Measurements from ENCODE around the gene LAMB4. TPM values are rescaled to one million over a fixed set of nuclear protein-coding genes. Genes with fewer than 3 reads are reported as not detected.

LAMB4 gene
- total and polyA plus RNA-seq, 2 of the 8 experiments (the other 6 are each of a cell fraction or from before 2014, with no cell fraction given) = not detected

DNA sequence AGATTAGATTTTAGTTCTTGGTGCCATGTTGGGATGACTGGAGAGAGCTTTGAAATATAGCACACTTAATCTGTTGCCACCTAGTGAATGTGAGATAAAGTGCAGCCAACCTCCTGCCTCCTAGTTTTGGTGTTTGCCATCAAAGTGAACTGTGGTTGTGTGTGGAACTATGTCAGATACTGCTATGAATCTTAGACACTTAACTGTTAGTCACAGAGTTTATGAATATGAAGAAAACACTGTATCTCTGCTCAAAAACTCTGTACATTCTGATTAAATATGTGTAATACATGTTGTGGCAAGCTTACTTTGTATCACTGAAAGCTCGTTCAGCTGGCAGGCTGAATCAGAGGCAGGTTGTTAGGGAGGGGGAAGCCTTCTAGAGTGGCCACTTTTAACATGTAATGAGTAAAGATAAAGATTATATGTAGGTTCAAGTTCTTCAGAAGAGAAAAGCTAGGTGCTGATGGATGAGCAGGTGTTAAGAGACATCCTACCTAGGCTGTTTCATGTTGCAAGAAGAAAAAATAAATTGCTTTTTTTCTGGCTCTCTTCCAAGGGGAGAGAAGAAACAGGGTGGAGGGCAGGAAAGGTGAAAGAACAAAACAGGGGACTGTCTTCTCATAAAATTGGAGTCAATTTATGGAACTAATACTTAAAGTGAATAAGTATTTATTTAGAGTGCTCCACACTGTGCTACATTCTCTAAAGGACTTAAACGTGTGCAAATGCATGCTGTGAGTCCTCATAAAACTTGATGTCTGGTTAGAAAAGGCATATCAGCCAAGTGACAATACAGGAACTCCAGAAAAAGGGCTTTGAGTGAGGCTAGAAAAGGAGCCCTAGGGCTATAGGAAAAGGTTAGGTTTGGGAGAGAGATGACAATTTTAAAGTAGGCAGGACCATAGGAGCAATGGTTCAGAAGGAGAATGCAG lies 113.1 kb downstream of the LAMB4 start:
- Histone ChIP-seq H3K14ac (ENCODE audit: insufficient read length) (no peak overlapping the region), H3K23me2 (ENCODE audit: low read depth, low read length) (no peaks in the 10 kb centered on the region), H2BK120ac (replicated peaks; ENCODE audit: low read depth, low read length) (no peak overlapping the region), H3K4me2 (ENCODE audit: insufficient read depth in 1 of 2, low read depth in 2 of 2, low read length in 2 of 2) (no peak overlapping the region), H3K4me1 (replicated peaks in 1 of 4; ENCODE audit: control insufficient read depth in 3 of 4, insufficient read depth in 4 of 4, low read length in 3 of 4) (no peaks in the 10 kb centered on the region), H3K4ac (replicated peaks; ENCODE audit: insufficient read length, low read depth, low read length) (no peak overlapping the region), H2AFZ (ENCODE audit: low read length) (no peak overlapping the region), H3K56ac (replicated peaks; ENCODE audit: insufficient read length, low read depth, low read length) (no peak overlapping the region), H3K79me1 (ENCODE audit: low read depth, low read length) (no peaks in the 10 kb centered on the region), H3K9me3 (ENCODE audit: insufficient read depth in 2 of 2, low read depth in 1 of 2, low read length in 1 of 2) (no peaks in the 10 kb centered on the region), H3K18ac (ENCODE audit: extremely low read depth, low read length) (no peak overlapping the region), H3K23ac (ENCODE audit: insufficient read length) (no peak overlapping the region), H3K9ac (replicated peaks in 1 of 4; ENCODE audit: extremely low read depth in 1 of 4, low read depth in 3 of 4, low read length in 3 of 4) (no peak overlapping the region), H2BK20ac (ENCODE audit: low read length) (no peak overlapping the region), H3K27ac (ENCODE audit: low read depth, low read length) (no peak overlapping the region), H3K36me3 (ENCODE audit: control insufficient read depth in 2 of 4, insufficient read depth in 4 of 4, low read length in 3 of 4) (no peaks in the 10 kb centered on the region), H3K27me3 (replicated peaks in 1 of 4; ENCODE audit: control insufficient read depth in 3 of 4, extremely low read depth in 1 of 4, insufficient read depth in 3 of 4, low read length in 3 of 4) (no peaks in the 10 kb centered on the region), H2BK12ac (ENCODE audit: low read depth, low read length) (no peak overlapping the region), H2BK15ac (ENCODE audit: low read length) (no peak overlapping the region), H2BK5ac (ENCODE audit: low read depth, low read length) (no peak overlapping the region), H4K20me1 (replicated peaks in 1 of 2; ENCODE audit: control insufficient read depth in 1 of 2, insufficient read depth in 2 of 2, low read length in 2 of 2) (no peaks in the 10 kb centered on the region), H3K4me3 (ENCODE audit: extremely low read depth in 1 of 4, insufficient read depth in 2 of 4, low read depth in 3 of 4, low read length in 4 of 4) (no peak overlapping the region), H3K79me2 (ENCODE audit: control insufficient read depth in 1 of 2, insufficient read depth in 2 of 2, low read length in 2 of 2) (no peaks in the 10 kb centered on the region), H4K5ac (ENCODE audit: insufficient read length, low read depth, low read length) (no peak overlapping the region), H4K8ac (ENCODE audit: extremely low read depth, insufficient read depth, low read length) (no peak overlapping the region), H2AK5ac (ENCODE audit: low read depth, low read length) (no peak overlapping the region), H4K91ac (replicated peaks; ENCODE audit: insufficient read length, low read length) (no peak overlapping the region)
- POLR2A ChIA-PET (ENCODE audit: partially characterized antibody) = interaction anchor here (0.6 to 0.9 kb wide), 3 partner anchors 14 to 80 kb away, joined by 3 to 5 read pairs (median 3); partner anchors contain the start of gene LAMB1
- no peak for DNase-seq (ENCODE audit: low read depth in 1 of 2, low spot score in 2 of 2)
- no peak for FAIRE-seq
- CTCF ChIA-PET (ENCODE audit: partially characterized antibody) = interaction anchor here (0.7 to 8.0 kb wide), 29 partner anchors 9 to 549 kb away, joined by 3 to 86 read pairs (median 4); partner anchors contain the start of gene LAMB1
- 83% methylated on average over 2 of the region's 2 CpGs; no CpG with 5 or more reads in 1 of the 2 experiments for WGBS, 2 experiments (ENCODE audit: extremely low coverage in 1 of 2, insufficient coverage in 1 of 2, insufficient read length in 1 of 2, insufficient replicate concordance in 2 of 2, low coverage in 1 of 2, low lambda C conversion rate in 2 of 2, missing lambda C conversion rate in 1 of 2)
- TF ChIP-seq POLR2AphosphoS5 (IDR thresholded peaks at IDR 0.05; ENCODE audit: low read depth, low read length) = no peak
- TF ChIP-seq RAD21 (IDR thresholded peaks at IDR 0.05 in 1 of 2, conservative IDR thresholded peaks at IDR 0.05 in 1 of 2; ENCODE audit: low read depth in 2 of 2, low read length in 2 of 2) = peak; percentile 49 to 58
- TF ChIP-seq ASH2L (IDR thresholded peaks at IDR 0.05; ENCODE audit: low read length) = no peak
- TF ChIP-seq, protein P1, sequence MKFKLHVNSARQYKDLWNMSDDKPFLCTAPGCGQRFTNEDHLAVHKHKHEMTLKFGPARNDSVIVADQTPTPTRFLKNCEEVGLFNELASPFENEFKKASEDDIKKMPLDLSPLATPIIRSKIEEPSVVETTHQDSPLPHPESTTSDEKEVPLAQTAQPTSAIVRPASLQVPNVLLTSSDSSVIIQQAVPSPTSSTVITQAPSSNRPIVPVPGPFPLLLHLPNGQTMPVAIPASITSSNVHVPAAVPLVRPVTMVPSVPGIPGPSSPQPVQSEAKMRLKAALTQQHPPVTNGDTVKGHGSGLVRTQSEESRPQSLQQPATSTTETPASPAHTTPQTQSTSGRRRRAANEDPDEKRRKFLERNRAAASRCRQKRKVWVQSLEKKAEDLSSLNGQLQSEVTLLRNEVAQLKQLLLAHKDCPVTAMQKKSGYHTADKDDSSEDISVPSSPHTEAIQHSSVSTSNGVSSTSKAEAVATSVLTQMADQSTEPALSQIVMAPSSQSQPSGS (IDR thresholded peaks at IDR 0.05; ENCODE audit: low read length) = no peak
- no peak for TF ChIP-seq TAF7 (optimal IDR thresholded peaks at IDR 0.05; ENCODE audit: borderline replicate concordance, low read depth, low read length)
- no peak for TF ChIP-seq KDM4A (IDR thresholded peaks at IDR 0.05; ENCODE audit: low read depth, low read length, severe bottlenecking)
- TF ChIP-seq SRF (IDR thresholded peaks at IDR 0.05; ENCODE audit: low read depth, low read length) = no peak
- TF ChIP-seq SP2 (IDR thresholded peaks at IDR 0.05; ENCODE audit: low read length) = no peak
- no peak for TF ChIP-seq CBX5 (IDR thresholded peaks at IDR 0.05; ENCODE audit: low read depth, low read length)
- no peak for TF ChIP-seq FOSL1 (IDR thresholded peaks at IDR 0.05; ENCODE audit: insufficient read depth, low read depth, low read length)

Measured in H1 (cell line).